Bone marrow (tissue), 2 donors: ENCODE results near the gene SPATA45.
"Not testable (repeated sequence)": the region's sequence is repeated elsewhere in the genome, so short reads cannot be mapped to it uniquely, and the experiment has no call there.

Experiments
- DNase-seq, 2 donors: peaks; one replicate each; lab custom pipeline; 2025; lab: John Stamatoyannopoulos, UW

Gene SPATA45

GRCh38 chr1:212847549-212847948, at the start of gene SPATA45:
TSS of gene SPATA45 (minus strand) at chr1:212847649. CDS start at chr1:212836149, 11,500 bp downstream.
- no peak for DNase-seq

GRCh38 chr1:212892108-212892507, 44.7 kb upstream of the SPATA45 start:
- DNase-seq, result no peak

GRCh38 chr1:212884592-212884991, 37.1 kb upstream of the SPATA45 start:
- DNase-seq, result no peak

GRCh38 chr1:212879947-212880690, 32.7 kb upstream of the SPATA45 start:
- no peak for DNase-seq

- no peak for DNase-seq
Measured at GRCh38 chr1:212878418-212878817, 31.0 kb upstream of the SPATA45 start.

- no peak for DNase-seq
Measured at GRCh38 chr1:212873518-212873917, 26.1 kb upstream of the SPATA45 start.

GRCh38 chr1:212871976-212872375, 24.5 kb upstream of the SPATA45 start:
- DNase-seq, result no peak

- DNase-seq, result no peak
Measured at GRCh38 chr1:212867192-212867591, 19.7 kb upstream of the SPATA45 start.

- no peak for DNase-seq
Measured at GRCh38 chr1:212864201-212864600, 16.8 kb upstream of the SPATA45 start.

- DNase-seq, result not testable (repeated sequence)
Measured at GRCh38 chr1:212863345-212863744, 15.9 kb upstream of the SPATA45 start.

GRCh38 chr1:212862111-212862690, 14.8 kb upstream of the SPATA45 start:
- no peak for DNase-seq

- DNase-seq, result no peak
Measured at GRCh38 chr1:212860713-212861581, 13.5 kb upstream of the SPATA45 start.

- DNase-seq, result peak in 1 of 2 donors; percentile 43
Measured at GRCh38 chr1:212858461-212859265, 11.2 kb upstream of the SPATA45 start.

- peak; percentile 81 to 94 for DNase-seq
Measured at GRCh38 chr1:212857992-212858460, 10.6 kb upstream of the SPATA45 start, which contains the start of gene FLVCR1. TSS of gene FLVCR1 (plus strand) at chr1:212858275. CDS start at chr1:212858453, 178 bp downstream.

GRCh38 chr1:212856755-212857154, 9.3 kb upstream of the SPATA45 start:
- no peak for DNase-seq

GRCh38 chr1:212853658-212854057, 6.2 kb upstream of the SPATA45 start:
- DNase-seq, result no peak

- DNase-seq, result no peak
Measured at GRCh38 chr1:212852105-212852688, 4.7 kb upstream of the SPATA45 start.

- DNase-seq, result not testable (repeated sequence)
Measured at GRCh38 chr1:212844521-212844920, 2.9 kb downstream of the SPATA45 start.

- no peak for DNase-seq
Measured at GRCh38 chr1:212838145-212838544, 9.3 kb downstream of the SPATA45 start.

- not testable (repeated sequence) for DNase-seq
Measured at GRCh38 chr1:212833211-212834207, 13.9 kb downstream of the SPATA45 start.
